Measurements from ENCODE around the gene HELB. TPM values are rescaled to one million over a fixed set of nuclear protein-coding genes. Genes with fewer than 3 reads are reported as not detected.

The HELB gene
- total and polyA plus RNA-seq, 2 experiments from 2014 or later = 2.3 to 4.8 TPM

GRCh38 chr12:66312189-66312588 is 9.9 kb downstream of the HELB start:
- Histone ChIP-seq H3K27me3 (no peaks in the 10 kb centered on the region), H3K4me1 (ENCODE audit: low read depth) (no peaks in the 10 kb centered on the region), H3K36me3 (no peaks in the 10 kb centered on the region), H3K27ac (no peak overlapping the region), H3K4me3 (no peak overlapping the region), H3K9me3 (ENCODE audit: low read depth) (no peaks in the 10 kb centered on the region)
- no peak for TF ChIP-seq CTCF (IDR thresholded peaks at IDR 0.05; ENCODE audit: low read depth, low read length)
- no peak for DNase-seq (ENCODE audit: low read depth in 1 of 2, low spot score in 1 of 2)

- H3K27ac ChIP-seq = no peak overlapping the region
- DNase-seq (ENCODE audit: low read depth in 1 of 2, low spot score in 1 of 2) = no peak
- no peak overlapping the region for H3K4me3 ChIP-seq
- no peaks in the 10 kb centered on the region for H3K36me3 ChIP-seq
- H3K4me1 ChIP-seq (ENCODE audit: low read depth) = no peaks in the 10 kb centered on the region
- no peak for TF ChIP-seq CTCF (IDR thresholded peaks at IDR 0.05; ENCODE audit: low read depth, low read length)
- no peaks in the 10 kb centered on the region for H3K9me3 ChIP-seq (ENCODE audit: low read depth)
- H3K27me3 ChIP-seq = no peaks in the 10 kb centered on the region
Observed at GRCh38 chr12:66314278-66314677, 12.0 kb downstream of the HELB start.

- no peaks in the 10 kb centered on the region for H3K9me3 ChIP-seq (ENCODE audit: low read depth)
- H3K27me3 ChIP-seq = no peaks in the 10 kb centered on the region
- TF ChIP-seq CTCF (IDR thresholded peaks at IDR 0.05; ENCODE audit: low read depth, low read length) = no peak
- no peak overlapping the region for H3K4me3 ChIP-seq
- H3K27ac ChIP-seq = no peak overlapping the region
- H3K36me3 ChIP-seq = no peaks in the 10 kb centered on the region
- H3K4me1 ChIP-seq (ENCODE audit: low read depth) = no peaks in the 10 kb centered on the region
- DNase-seq (ENCODE audit: low read depth in 1 of 2, low spot score in 1 of 2) = no peak
Observed at GRCh38 chr12:66319266-66319954, 17.1 kb downstream of the HELB start.

- Histone ChIP-seq H3K4me1 (ENCODE audit: low read depth) (no peaks in the 10 kb centered on the region), H3K9me3 (ENCODE audit: low read depth) (no peaks in the 10 kb centered on the region), H3K27me3 (no peaks in the 10 kb centered on the region), H3K4me3 (no peak overlapping the region), H3K36me3 (peaks cover 4% of the 10 kb centered on the region), H3K27ac (no peak overlapping the region)
- DNase-seq (ENCODE audit: low read depth in 1 of 2, low spot score in 1 of 2) = no peak
- no peak for TF ChIP-seq CTCF (IDR thresholded peaks at IDR 0.05; ENCODE audit: low read depth, low read length)
Observed at GRCh38 chr12:66320996-66321395, 18.7 kb downstream of the HELB start.

GRCh38 chr12:66321435-66321834 is 19.1 kb downstream of the HELB start:
- no peak overlapping the region for H3K27ac ChIP-seq
- DNase-seq (ENCODE audit: low read depth in 1 of 2, low spot score in 1 of 2) = no peak
- H3K4me3 ChIP-seq = no peak overlapping the region
- H3K36me3 ChIP-seq = peaks cover 4% of the 10 kb centered on the region
- no peak for TF ChIP-seq CTCF (IDR thresholded peaks at IDR 0.05; ENCODE audit: low read depth, low read length)
- no peaks in the 10 kb centered on the region for H3K4me1 ChIP-seq (ENCODE audit: low read depth)
- no peaks in the 10 kb centered on the region for H3K9me3 ChIP-seq (ENCODE audit: low read depth)
- H3K27me3 ChIP-seq = no peaks in the 10 kb centered on the region
